ENCODE results near the gene PAPSS2. TPM values are rescaled to one million over a fixed set of nuclear protein-coding genes. Genes with fewer than 3 reads are reported as not detected.

The PAPSS2 gene
- total RNA-seq, 1 experiment from 2014 or later: 22.1 TPM

GRCh38 chr10:87715552-87716347, 56.1 kb downstream of the PAPSS2 start (continued):
- no peak for TF ChIP-seq STAT6 (CRISPR knock-in tag; conservative IDR thresholded peaks at IDR 0.05; ENCODE audit: low read depth)
- no peak for TF ChIP-seq ZNF423 (CRISPR knock-in tag; IDR thresholded peaks at IDR 0.05)
- TF ChIP-seq ETV6 (CRISPR knock-in tag; IDR thresholded peaks at IDR 0.05): no peak
- no peak for TF ChIP-seq EMX1 (CRISPR knock-in tag; IDR thresholded peaks at IDR 0.05)
- no peak for TF ChIP-seq FOXK1 (CRISPR knock-in tag; IDR thresholded peaks at IDR 0.05)
- TF ChIP-seq NFYB (CRISPR knock-in tag; conservative IDR thresholded peaks at IDR 0.05; ENCODE audit: low read depth): no peak
- TF ChIP-seq IRF1 (CRISPR knock-in tag; IDR thresholded peaks at IDR 0.05): no peak
- TF ChIP-seq ATF6 (CRISPR knock-in tag; IDR thresholded peaks at IDR 0.05): no peak
- TF ChIP-seq ZNF416 (CRISPR knock-in tag; IDR thresholded peaks at IDR 0.05): no peak
- no peak for TF ChIP-seq JAZF1 (CRISPR knock-in tag; IDR thresholded peaks at IDR 0.05)
- TF ChIP-seq SMAD3 (CRISPR knock-in tag; IDR thresholded peaks at IDR 0.05; ENCODE audit: borderline replicate concordance): no peak
- no peak for TF ChIP-seq ZNF263 (CRISPR knock-in tag; IDR thresholded peaks at IDR 0.05; ENCODE audit: low read depth)

GRCh38 chr10:87716348-87716670, 56.6 kb downstream of the PAPSS2 start:
- H3K36me3 Mint-ChIP-seq: peaks cover 32% of the 10 kb centered on the region
- H3K4me3 Mint-ChIP-seq: no peak overlapping the region
- CTCF ChIA-PET: interaction anchor here (1.2 kb wide), 1 partner anchor 18 kb away, joined by 5 read pairs; no protein-coding TSS in a partner anchor
- POLR2A ChIA-PET: no interaction called here
- no peak overlapping the region for H3K27ac Mint-ChIP-seq
- peaks cover 19% of the 10 kb centered on the region for H3K4me1 Mint-ChIP-seq
- no peaks in the 10 kb centered on the region for H3K27me3 Mint-ChIP-seq (ENCODE audit: low read depth)
- H3K9me3 Mint-ChIP-seq: no peaks in the 10 kb centered on the region
- no peak for DNase-seq (ENCODE audit: low spot score)
- no peak for ATAC-seq
- TF ChIP-seq ZMAT4 (CRISPR knock-in tag; IDR thresholded peaks at IDR 0.05) (no peak), ZNF121 (CRISPR knock-in tag; IDR thresholded peaks at IDR 0.05) (no peak), ATF6 (CRISPR knock-in tag; IDR thresholded peaks at IDR 0.05) (no peak), ESRRA (CRISPR knock-in tag; IDR thresholded peaks at IDR 0.05; ENCODE audit: borderline replicate concordance) (no peak), SP1 (CRISPR knock-in tag; conservative IDR thresholded peaks at IDR 0.05) (no peak), TEAD1 (CRISPR knock-in tag; IDR thresholded peaks at IDR 0.05) (no peak), JAZF1 (CRISPR knock-in tag; IDR thresholded peaks at IDR 0.05) (no peak), IRF2 (CRISPR knock-in tag; IDR thresholded peaks at IDR 0.05; ENCODE audit: borderline replicate concordance, low read depth) (no peak), CREB1 (CRISPR knock-in tag; IDR thresholded peaks at IDR 0.05) (no peak), AFF4 (CRISPR knock-in tag; IDR thresholded peaks at IDR 0.05; ENCODE audit: borderline replicate concordance) (no peak), ZNF232 (CRISPR knock-in tag; IDR thresholded peaks at IDR 0.05) (no peak), ERG (CRISPR knock-in tag; IDR thresholded peaks at IDR 0.05) (no peak), ETV6 (CRISPR knock-in tag; IDR thresholded peaks at IDR 0.05) (no peak), CDX4 (CRISPR knock-in tag; IDR thresholded peaks at IDR 0.05; ENCODE audit: borderline replicate concordance) (no peak)

All from WTC11 (cell line).